Putamen (tissue), 1 donor: ENCODE measurements around the gene ANO4.
A peak's percentile ranks its signal among the peaks of the same experiment; 100 is the strongest.

Source experiments
- DNase-seq: peaks from one replicate; pipeline ENCODE4 v3.0.0-alpha.2; 2016; ENCODE audit warnings: low spot score

Gene ANO4

GRCh38 chr12:100992194-100992593, 197.6 kb downstream of the ANO4 start:
- DNase-seq: no peak

GRCh38 chr12:100993916-100994450, 199.4 kb downstream of the ANO4 start:
- DNase-seq: no peak

GRCh38 chr12:100995201-100995600, 200.6 kb downstream of the ANO4 start:
- DNase-seq: no peak

GRCh38 chr12:100995771-100996170, 201.2 kb downstream of the ANO4 start:
- no peak for DNase-seq

GRCh38 chr12:101001669-101002068, 207.1 kb downstream of the ANO4 start:
- no peak for DNase-seq

- no peak for DNase-seq
These were observed 208.3 kb downstream of the ANO4 start for GRCh38 chr12:101002696-101003419.

- DNase-seq: no peak
These were observed 210.3 kb downstream of the ANO4 start for GRCh38 chr12:101004898-101005297.

GRCh38 chr12:101009274-101009673, 214.7 kb downstream of the ANO4 start:
- no peak for DNase-seq

GRCh38 chr12:101010896-101011295, 216.3 kb downstream of the ANO4 start:
- no peak for DNase-seq

GRCh38 chr12:101013993-101014392, 219.4 kb downstream of the ANO4 start:
- DNase-seq: no peak

GRCh38 chr12:101015044-101015443, 220.5 kb downstream of the ANO4 start:
- no peak for DNase-seq

GRCh38 chr12:101018540-101018939, 224.0 kb downstream of the ANO4 start:
- no peak for DNase-seq

GRCh38 chr12:101019201-101019600, 224.6 kb downstream of the ANO4 start:
- DNase-seq: no peak

- no peak for DNase-seq
These were observed 225.1 kb downstream of the ANO4 start for GRCh38 chr12:101019667-101020066.

- no peak for DNase-seq
These were observed 226.9 kb downstream of the ANO4 start for GRCh38 chr12:101021442-101021841.

- DNase-seq: peak; percentile 37
These were observed 227.4 kb downstream of the ANO4 start for GRCh38 chr12:101021911-101022388.

- DNase-seq: no peak
These were observed 232.6 kb downstream of the ANO4 start for GRCh38 chr12:101027200-101027599.

- no peak for DNase-seq
These were observed 233.2 kb downstream of the ANO4 start for GRCh38 chr12:101027816-101028215.

- no peak for DNase-seq
These were observed 243.8 kb downstream of the ANO4 start for GRCh38 chr12:101038289-101038871.

- no peak for DNase-seq
These were observed 245.4 kb downstream of the ANO4 start for GRCh38 chr12:101039848-101040531.

- DNase-seq: no peak
These were observed 246.4 kb downstream of the ANO4 start for GRCh38 chr12:101040936-101041335.

GRCh38 chr12:101042211-101042610, 247.6 kb downstream of the ANO4 start:
- no peak for DNase-seq

- DNase-seq: no peak
These were observed 250.0 kb downstream of the ANO4 start for GRCh38 chr12:101044512-101045059.
